K562 (cell line): Measurements from ENCODE around the gene CTRB2. TPM values are rescaled to one million over a fixed set of nuclear protein-coding genes. Genes with fewer than 3 reads are reported as not detected.

Source experiments
- ATAC-seq: fragments of 200-7000 bp; cut with Tn5 transposase; 3 replicates; pipeline ENCODE4 v1.9.1; 2020; ENCODE audit warnings: moderate library complexity
- BruUV-seq: library from RNA; stranded (reverse); fragments of 400-500 nt; replicated peaks from 2 replicates; lab custom pipeline; 2021; lab: Mats Ljungman, UMichigan
- CTCF ChIA-PET: fragments of 300-600 bp; formaldehyde crosslinking; extraction: SDS; loops from one replicate; lab custom pipeline; 2021; ENCODE audit warnings: low intra/inter-chr PET ratio; lab: Yijun Ruan, JAX
- POLR2A ChIA-PET: fragments of 300-600, 350-650 bp; sonication (Branson Sonifier 250); formaldehyde crosslinking; extraction: SDS; loops from one replicate; lab custom pipeline; 2021; ENCODE audit warnings: antibody characterized with exemption, inconsistent platforms; lab: Yijun Ruan, JAX
- DNase-seq, 4 experiments: peaks; one replicate each; pipeline versions ENCODE4 v3.0.0 to v3.0.0-alpha.2; 2011 to 2018; ENCODE audit warnings: low spot score in 3 of 4, mixed read lengths in 3 of 4; ENCODE audit errors: extremely low read depth in 1 of 4
- FAIRE-seq: peaks from 2 replicates; lab custom pipeline; 2011; peaks lifted over from hg19 to GRCh38; lab: Jason Lieb, UNC
- H2AFZ ChIP-seq: 2 replicates; pipeline ENCODE4 v1.6.0; 2011; ENCODE audit warnings: low read depth, low read length, control low read depth, inconsistent platforms
- H3K27ac ChIP-seq: fragments of 200-600 bp; 3 replicates; pipeline ENCODE4 v1.8.0; 2011; ENCODE audit warnings: low read depth, mild to moderate bottlenecking, control low read depth, inconsistent platforms, low read length, moderate library complexity, mixed read lengths; ENCODE audit errors: extremely low read depth
- H3K27me3 ChIP-seq, 2 experiments: fragments of 300-600 bp in 1 of 2; 2 replicates in 1 of 2; 3 replicates in 1 of 2; pipeline versions ENCODE4 v1.6.0 to v1.8.0; 2011; ENCODE audit warnings: inconsistent platforms in 2 of 2, low read length in 2 of 2, mild to moderate bottlenecking in 1 of 2, mixed read lengths in 1 of 2, moderate library complexity in 1 of 2; ENCODE audit not compliant: control insufficient read depth in 2 of 2, insufficient read depth in 2 of 2
- H3K36me3 ChIP-seq: fragments of 300-600 bp; 3 replicates; pipeline ENCODE4 v1.8.0; 2011; ENCODE audit warnings: mild to moderate bottlenecking, low read length, inconsistent platforms; ENCODE audit not compliant: control insufficient read depth, insufficient read depth
- H3K4me1 ChIP-seq, 2 experiments: fragments of 200-600 bp in 1 of 2; replicated peaks in 1 of 2; 2 replicates in 1 of 2; 3 replicates in 1 of 2; pipeline versions ENCODE4 v1.5.1 to v1.8.0; 2011; ENCODE audit warnings: inconsistent platforms in 2 of 2, low read length in 2 of 2, mild to moderate bottlenecking in 1 of 2, mixed read lengths in 1 of 2, moderate library complexity in 1 of 2; ENCODE audit not compliant: control insufficient read depth in 2 of 2, insufficient read depth in 2 of 2
- H3K4me2 ChIP-seq: 2 replicates; pipeline ENCODE4 v1.6.1; 2011; ENCODE audit warnings: low read length, control low read depth, inconsistent platforms, mixed read lengths; ENCODE audit not compliant: insufficient read depth
- H3K4me3 ChIP-seq: fragments of 200-600 bp; sonication (generic), shearing (Covaris generic); 2 replicates; pipeline ENCODE4 v1.5.1; 2016; ENCODE audit warnings: control low read depth, inconsistent platforms
- H3K79me2 ChIP-seq: fragments of 200-600 bp; 3 replicates; pipeline ENCODE4 v1.8.0; 2011; ENCODE audit warnings: low read length, inconsistent platforms; ENCODE audit not compliant: control insufficient read depth, insufficient read depth
- H3K9ac ChIP-seq, 2 experiments: 2 replicates each; pipeline versions ENCODE4 v1.6.0 to v1.6.1; 2011; ENCODE audit warnings: low read depth in 2 of 2, low read length in 2 of 2, control low read depth in 1 of 2, inconsistent platforms in 1 of 2, mild to moderate bottlenecking in 1 of 2, mixed read lengths in 1 of 2; ENCODE audit not compliant: insufficient read depth in 1 of 2
- H3K9me1 ChIP-seq: one replicate; pipeline ENCODE4 v1.6.0; 2011; ENCODE audit warnings: inconsistent platforms, mild to moderate bottlenecking, low read length, moderate library complexity; ENCODE audit not compliant: control insufficient read depth, insufficient read depth
- H3K9me3 ChIP-seq: replicated peaks from 2 replicates; pipeline ENCODE4 v1.5.1; 2011; ENCODE audit warnings: low read depth, low read length, inconsistent platforms; ENCODE audit not compliant: control insufficient read depth, insufficient read depth
- H4K20me1 ChIP-seq: replicated peaks from 2 replicates; pipeline ENCODE4 v1.6.1; 2011; ENCODE audit warnings: low read length, inconsistent platforms, mixed read lengths; ENCODE audit not compliant: control insufficient read depth, insufficient read depth
- CBX2 ChIP-seq: fragments of 200-600 bp; sonication (generic); IDR thresholded peaks from one replicate; pipeline ENCODE4 v1.6.1; 2012; ENCODE audit warnings: mild to moderate bottlenecking, low read length, inconsistent platforms; ENCODE audit not compliant: insufficient read depth, poor library complexity, severe bottlenecking
- FOXJ3 ChIP-seq: sonication (generic); formaldehyde crosslinking; IDR thresholded peaks from 2 replicates; pipeline ENCODE4 v1.4.0; 2020; ENCODE audit warnings: mild to moderate bottlenecking, missing genetic modification reagents
- MED1 ChIP-seq: sonication (generic); formaldehyde crosslinking; IDR thresholded peaks from 2 replicates; pipeline ENCODE4 v1.8.1; 2023; ENCODE audit warnings: missing genetic modification reagents, borderline replicate concordance
- PRMT5 ChIP-seq: sonication (generic); formaldehyde crosslinking; IDR thresholded peaks from 2 replicates; pipeline ENCODE4 v1.5.0; 2020; ENCODE audit warnings: missing genetic modification reagents
- RAD21 ChIP-seq, 2 experiments: fragments of 250-450 bp in 1 of 2; fragments of 450-650 bp in 1 of 2; sonication (Bioruptor Pico) in 1 of 2; formaldehyde crosslinking in 1 of 2; IDR thresholded peaks in 1 of 2; conservative IDR thresholded peaks in 1 of 2; 2 replicates each; pipeline versions ENCODE4 v1.4.0 to v1.8.0; 2020 to 2022; ENCODE audit warnings: mild to moderate bottlenecking in 2 of 2, moderate library complexity in 1 of 2
- RBM22 ChIP-seq: fragments of 200-400 bp; formaldehyde crosslinking; IDR thresholded peaks from 2 replicates; pipeline ENCODE4 v1.6.1; 2018; ENCODE audit warnings: low read length, low read depth; ENCODE audit not compliant: poor library complexity, severe bottlenecking
- TARDBP ChIP-seq: fragments of 450-650 bp; IDR thresholded peaks from 2 replicates; pipeline ENCODE4 v1.6.1; 2016
- ZNF124 ChIP-seq: sonication (generic); formaldehyde crosslinking; IDR thresholded peaks from 2 replicates; pipeline ENCODE4 v1.8.1; 2022; ENCODE audit warnings: missing genetic modification reagents
- WGBS: fragments of 100-300 bp; shearing (Covaris generic); methylation state at CpG from one replicate; pipeline ENCODE4 v1.1.6; 2016; ENCODE audit warnings: low coverage, mixed read lengths; ENCODE audit not compliant: insufficient coverage; ENCODE audit errors: missing lambda C conversion rate; 5-methylcytosine and 5-hydroxymethylcytosine counted together
- in situ Hi-C: fragments of 300-500 bp; cut with MboI; formaldehyde crosslinking; loops from 4 replicates; pipeline ENCODE4 v1.15.0; 2018; ENCODE audit warnings: inconsistent platforms, mixed read lengths
- intact Hi-C: fragments of 100-400 bp; cut with micrococcal nuclease; formaldehyde crosslinking; loops from 2 replicates; pipeline ENCODE4 v1.14.2; 2022
- polyA plus RNA-seq, 8 experiments: library from polyadenylated mRNA; depleted of rRNA in 4 of 8; stranded (reverse) in 5 of 8; unstranded in 3 of 8; fragments of >200 nt; fragmentation: Nextera tagmentation in 2 of 8; fragmentation: Illumina TruSeq in 1 of 8; extraction: Ambion mirVana in 2 of 8; extraction: Trizol in 1 of 8; gene quantifications; 2 replicates each; pipeline versions ENCODE4 v1.2.1 to v1.2.3, GENCODE V29; 2011 to 2014; ENCODE audit warnings: inconsistent platforms in 1 of 8, missing spikeins in 1 of 8
- total RNA-seq, 7 experiments: library from RNA; depleted of rRNA in 6 of 7; stranded (reverse); fragments of >200 nt in 6 of 7; fragmentation: Illumina TruSeq in 2 of 7; extraction: Trizol in 2 of 7; gene quantifications; 2 replicates each; pipeline versions ENCODE4 v1.2.1 to v1.2.3, GENCODE V29; 2011 to 2021; ENCODE audit warnings: low replicate concordance in 1 of 7

CTRB2 gene
- total and polyA plus RNA-seq, 9 of the 15 experiments (the other 6 are each of a cell fraction or from before 2014, with no cell fraction given), result 5.1 TPM; not detected in 8

DNA sequence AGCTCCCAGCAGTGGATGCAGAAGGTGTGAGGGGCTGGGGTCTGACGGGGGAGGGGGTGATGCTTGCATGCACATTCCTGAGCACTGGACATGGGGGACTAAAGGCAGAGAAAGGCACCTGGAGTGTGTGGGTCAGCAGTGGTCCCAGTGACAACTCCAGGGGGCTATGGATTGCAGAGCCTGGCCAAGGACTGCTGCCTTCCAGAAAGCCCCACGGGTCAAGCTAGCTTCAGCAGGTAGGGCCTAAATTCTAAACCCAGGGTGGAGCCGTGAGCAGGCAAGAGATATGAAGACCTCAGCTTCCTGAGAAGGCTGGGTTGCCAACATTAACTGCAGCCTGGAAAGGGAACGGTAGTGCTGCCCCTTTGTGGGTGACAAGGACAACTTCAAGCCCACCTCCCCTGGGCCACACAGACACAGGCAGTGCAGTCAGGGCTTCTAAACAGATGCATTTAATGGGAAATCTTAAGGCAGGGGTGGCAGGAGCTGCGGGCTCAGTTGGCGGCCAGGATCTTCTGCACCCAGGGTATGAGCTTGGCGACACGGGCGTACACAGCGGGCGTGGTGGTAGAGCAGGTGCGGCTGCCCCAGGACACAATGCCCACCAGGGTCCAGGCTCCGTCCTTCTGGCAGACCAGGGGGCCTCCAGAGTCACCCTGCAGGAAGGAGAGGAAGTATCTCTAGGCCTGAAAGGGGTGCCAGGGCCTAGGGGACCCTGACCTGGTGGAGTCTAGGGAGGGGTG, 3.1 kb downstream of the CTRB2 start:
- peaks cover 31 to 52% of the 10 kb centered on the region in 2 experiments for H3K27me3 ChIP-seq
- no peaks in the 10 kb centered on the region for H3K9me3 ChIP-seq
- no peak; the same call in 2 of the 3 replicates for ATAC-seq
- no peak overlapping the region for H2AFZ ChIP-seq
- H3K4me1 ChIP-seq, result peaks cover 0 to 9% of the 10 kb centered on the region in 2 experiments; a peak in 2 of 5 replicates
- intact Hi-C loops (no loop called here), in situ Hi-C loops (loop anchor here (5.0 to 25.0 kb wide), 3 partner anchors 183 to 1983 kb away; partner anchors contain the start of genes MON1B and SYCE1L)
- no peak overlapping the region for H3K27ac ChIP-seq
- no peaks in the 10 kb centered on the region for H3K9me1 ChIP-seq
- 27% methylated on average over 12 of the region's 13 CpGs for WGBS
- no peak for FAIRE-seq
- DNase-seq, result peak in 1 of 4 experiments; percentile 9
- BruUV-seq, result no TSS peak
- no peak overlapping the region for H3K4me3 ChIP-seq
- no peak overlapping the region for H3K4me2 ChIP-seq
- H4K20me1 ChIP-seq, result no peaks in the 10 kb centered on the region
- TF ChIP-seq ZNF124 (CRISPR knock-in tag) (no peak), PRMT5 (no peak), TARDBP (no peak), RAD21 (CRISPR knock-in tag; conservative IDR thresholded peaks at IDR 0.05 in 1 of 2, IDR thresholded peaks at IDR 0.05 in 1 of 2) (peak in 1 of 2 experiments; percentile 15; a peak in 1 of 4 replicates)
- no peaks in the 10 kb centered on the region for H3K36me3 ChIP-seq
- no peaks in the 10 kb centered on the region for H3K79me2 ChIP-seq
- POLR2A ChIA-PET, result interaction anchor here (0.5 kb wide), 1 partner anchor 155 kb away, joined by 3 read pairs; no protein-coding TSS in a partner anchor
- CTCF ChIA-PET, result no interaction called here
- no peak overlapping the region for H3K9ac ChIP-seq

GRCh38 chr16:75203096-75203495, 3.9 kb downstream of the CTRB2 start:
- TF ChIP-seq RBM22, result no peak
- TF ChIP-seq FOXJ3 (CRISPR knock-in tag), result no peak
- no peak for TF ChIP-seq MED1 (CRISPR knock-in tag)
- no peak for TF ChIP-seq CBX2
- TF ChIP-seq RAD21 (CRISPR knock-in tag; conservative IDR thresholded peaks at IDR 0.05 in 1 of 2, IDR thresholded peaks at IDR 0.05 in 1 of 2), result no peak
- TF ChIP-seq, all 486 proteins: peak for 0
- CTCF ChIA-PET, result no interaction called here

More at GRCh38 chr16:75203096-75203495, 3.9 kb downstream of the CTRB2 start:
- POLR2A ChIA-PET, result no interaction called here
- ATAC-seq (no peak), DNase-seq (no peak), FAIRE-seq (no peak)
- Histone ChIP-seq H3K4me2 (no peak overlapping the region), H3K27me3 (peaks cover 25 to 47% of the 10 kb centered on the region in 2 experiments), H3K79me2 (no peaks in the 10 kb centered on the region), H3K9me1 (no peaks in the 10 kb centered on the region), H3K4me1 (peaks cover 3 to 8% of the 10 kb centered on the region in 2 experiments; a peak in 4 of 5 replicates), H2AFZ (no peak overlapping the region), H3K9ac (no peak overlapping the region), H3K36me3 (no peaks in the 10 kb centered on the region), H4K20me1 (no peaks in the 10 kb centered on the region), H3K9me3 (no peaks in the 10 kb centered on the region), H3K27ac (no peak overlapping the region), H3K4me3 (no peak overlapping the region)
- BruUV-seq, result no TSS peak
- intact Hi-C loops, result no loop called here
- in situ Hi-C loops, result loop anchor here (5.0 to 25.0 kb wide), 3 partner anchors 184 to 1984 kb away; partner anchors contain the start of genes MON1B and SYCE1L
- 16% methylated on average over 12 of the region's 12 CpGs for WGBS
